Measurements from ENCODE around the gene FRK. TPM values are rescaled to one million over a fixed set of nuclear protein-coding genes. Genes with fewer than 3 reads are reported as not detected.
"Not testable (repeated sequence)": the region's sequence is repeated elsewhere in the genome, so short reads cannot be mapped to it uniquely, and the experiment has no call there.

FRK gene
- total RNA-seq, 2 donors from 2014 or later, result 0.02 to 0.05 TPM

DNA sequence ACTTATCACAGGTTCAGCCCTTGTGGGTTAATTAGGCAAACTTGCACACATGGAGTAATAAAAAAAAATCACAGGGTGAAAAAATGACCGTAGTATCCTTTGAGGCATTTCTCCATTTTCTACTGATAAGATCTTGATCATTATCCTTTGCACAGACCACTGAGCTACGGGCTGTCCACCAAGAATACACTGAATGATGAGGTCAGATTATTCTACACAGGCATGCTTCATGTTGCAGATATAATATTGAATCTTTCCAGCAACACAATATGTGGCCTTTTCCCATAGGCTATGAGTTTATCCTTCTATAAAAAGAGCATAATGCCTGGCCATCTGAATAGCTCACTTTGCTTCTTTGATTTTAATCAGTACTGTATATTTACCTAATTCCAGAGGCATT lies 168.9 kb downstream of the FRK start:
- Mint-ChIP-seq H3K9me3 (no peaks in the 10 kb centered on the region), H3K27ac (no peak overlapping the region), H3K4me1 (ENCODE audit: low read depth) (peaks cover 16% of the 10 kb centered on the region), H3K4me3 (no peak overlapping the region), H3K36me3 (ENCODE audit: insufficient read depth in 2 of 2) (no peaks in the 10 kb centered on the region), H3K27me3 (ENCODE audit: low read depth) (no peaks in the 10 kb centered on the region)
- no peak for ATAC-seq (replicated peaks in 1 of 2)
- no peak for DNase-seq

DNA sequence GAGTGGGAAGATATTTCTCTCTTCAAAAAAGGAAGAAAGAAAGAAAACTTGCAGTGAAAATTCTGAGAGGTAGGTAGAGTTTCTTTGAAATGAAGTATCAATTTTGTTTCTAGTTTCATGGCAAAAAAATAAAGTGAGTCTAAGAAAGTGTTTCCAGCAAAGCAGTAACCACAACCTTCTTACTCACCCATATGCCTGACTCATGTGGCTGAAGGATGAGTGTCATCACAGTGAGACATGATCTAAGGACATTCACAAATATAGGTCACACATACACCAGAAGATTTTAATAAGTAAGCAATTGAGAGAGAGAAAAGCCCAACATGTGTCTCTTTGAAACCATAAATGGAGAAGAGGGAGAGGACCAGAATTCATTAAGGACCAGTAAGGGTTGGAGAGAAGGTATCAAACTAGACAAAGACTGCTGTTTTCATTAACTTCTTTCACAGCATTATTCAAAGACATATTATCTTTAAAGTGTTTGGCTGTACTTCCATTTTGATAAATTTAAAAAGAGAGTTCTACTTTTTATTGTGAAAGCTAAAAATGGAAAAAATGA lies 169.5 kb downstream of the FRK start:
- peak overlapping the region in 1 of 2 donors; percentile 25 for H3K4me3 Mint-ChIP-seq
- H3K27ac Mint-ChIP-seq, result peak overlapping the region; percentile 56
- H3K4me1 Mint-ChIP-seq (ENCODE audit: low read depth), result peaks cover 16% of the 10 kb centered on the region
- H3K36me3 Mint-ChIP-seq (ENCODE audit: insufficient read depth in 2 of 2), result no peaks in the 10 kb centered on the region
- DNase-seq (peak in 1 of 2 donors; percentile 11), ATAC-seq (replicated peaks in 1 of 2) (peak; percentile 99)
- H3K9me3 Mint-ChIP-seq, result no peaks in the 10 kb centered on the region
- H3K27me3 Mint-ChIP-seq (ENCODE audit: low read depth), result no peaks in the 10 kb centered on the region

DNA sequence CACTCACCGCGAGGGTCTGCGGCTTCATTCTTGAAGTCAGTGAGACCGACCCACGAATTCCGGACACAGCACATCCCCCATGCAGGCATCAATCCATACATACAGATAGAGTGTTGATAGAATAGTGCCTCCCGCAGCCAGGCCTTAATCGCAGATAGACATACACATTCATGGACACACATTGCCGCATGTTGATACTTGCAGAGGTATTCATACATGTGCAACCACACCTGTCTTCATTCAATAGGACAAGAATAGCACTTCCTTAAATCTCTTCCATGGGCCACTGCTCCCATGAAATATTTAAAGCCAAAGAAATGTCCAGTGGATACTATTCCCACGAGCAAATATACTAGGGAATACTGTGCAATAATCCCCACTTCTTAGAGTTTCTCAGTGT lies 170.5 kb downstream of the FRK start:
- Mint-ChIP-seq H3K4me1 (ENCODE audit: low read depth) (peaks cover 16% of the 10 kb centered on the region), H3K9me3 (no peaks in the 10 kb centered on the region), H3K36me3 (ENCODE audit: insufficient read depth in 2 of 2) (no peaks in the 10 kb centered on the region), H3K27ac (no peak overlapping the region), H3K27me3 (ENCODE audit: low read depth) (no peaks in the 10 kb centered on the region), H3K4me3 (no peak overlapping the region)
- no peak for DNase-seq
- no peak for ATAC-seq (replicated peaks in 1 of 2)

DNA sequence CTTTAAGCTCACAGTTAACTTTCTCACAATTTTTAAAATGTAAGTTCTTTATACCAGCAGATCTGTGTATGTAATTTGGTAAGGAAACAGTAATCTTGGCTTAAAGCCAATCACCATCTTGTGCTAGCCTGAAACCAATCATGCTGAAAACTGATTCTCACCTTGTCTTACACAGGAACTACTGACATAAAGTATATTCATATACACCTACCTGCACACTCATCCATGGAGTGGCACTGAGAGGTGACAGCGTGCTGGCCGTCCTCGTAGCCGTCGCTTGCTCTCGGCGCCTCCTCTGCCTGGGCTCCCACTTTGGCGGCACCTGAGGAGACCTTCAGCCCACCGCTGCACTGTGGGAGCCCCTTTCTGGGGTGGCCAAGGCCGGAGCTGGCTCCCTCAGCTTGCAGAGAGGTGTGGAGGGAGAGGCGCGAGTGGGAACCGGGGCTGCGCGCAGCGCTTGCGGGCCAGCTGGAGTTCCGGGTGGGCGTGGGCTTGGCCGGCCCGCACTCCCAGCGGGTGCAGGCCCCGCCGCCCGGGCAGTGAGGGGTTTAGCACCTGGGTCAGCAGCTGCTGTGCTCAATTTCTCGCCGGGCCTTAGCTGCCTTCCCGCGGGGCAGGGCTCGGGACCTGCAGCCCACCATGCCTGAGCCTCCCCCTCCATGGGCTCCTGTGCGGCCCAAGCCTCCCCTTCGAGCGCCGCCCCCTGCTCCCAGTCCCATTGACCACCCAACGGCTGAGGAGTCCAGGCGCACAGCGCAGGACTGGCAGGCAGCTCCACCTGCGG lies 171.8 kb downstream of the FRK start:
- not testable (repeated sequence) for H3K27me3 Mint-ChIP-seq (ENCODE audit: low read depth); H3K9me3 Mint-ChIP-seq; H3K27ac Mint-ChIP-seq; H3K36me3 Mint-ChIP-seq (ENCODE audit: insufficient read depth in 2 of 2); H3K4me3 Mint-ChIP-seq
- H3K4me1 Mint-ChIP-seq (ENCODE audit: low read depth), result peaks cover 16% of the 10 kb centered on the region
- DNase-seq, result peak in 1 of 2 donors; percentile 1
- ATAC-seq (replicated peaks in 1 of 2), result peak; percentile 28 to 53

DNA sequence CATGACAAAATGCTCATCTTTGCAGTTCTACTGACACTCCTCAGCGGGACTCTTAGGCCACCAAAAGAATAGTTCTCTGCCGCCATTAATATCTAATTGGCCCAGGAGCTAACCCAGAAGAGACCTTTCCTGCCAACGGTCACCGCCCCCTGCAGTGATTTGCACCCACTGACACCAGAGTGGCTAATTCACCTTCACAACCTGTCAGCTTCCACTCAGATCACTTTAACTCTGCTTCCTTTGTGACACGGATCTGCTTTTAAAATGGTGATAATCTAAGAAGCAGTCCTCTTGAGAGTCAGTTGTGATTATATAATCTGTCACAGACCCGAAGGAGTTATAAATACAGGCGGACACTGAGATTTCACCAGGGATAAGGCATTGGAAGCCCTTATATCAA lies 172.8 kb downstream of the FRK start:
- Mint-ChIP-seq H3K27me3 (ENCODE audit: low read depth) (no peaks in the 10 kb centered on the region), H3K27ac (no peak overlapping the region), H3K4me3 (no peak overlapping the region), H3K4me1 (ENCODE audit: low read depth) (peaks cover 16% of the 10 kb centered on the region), H3K9me3 (no peaks in the 10 kb centered on the region), H3K36me3 (ENCODE audit: insufficient read depth in 2 of 2) (no peaks in the 10 kb centered on the region)
- DNase-seq (no peak), ATAC-seq (replicated peaks in 1 of 2) (no peak)

DNA sequence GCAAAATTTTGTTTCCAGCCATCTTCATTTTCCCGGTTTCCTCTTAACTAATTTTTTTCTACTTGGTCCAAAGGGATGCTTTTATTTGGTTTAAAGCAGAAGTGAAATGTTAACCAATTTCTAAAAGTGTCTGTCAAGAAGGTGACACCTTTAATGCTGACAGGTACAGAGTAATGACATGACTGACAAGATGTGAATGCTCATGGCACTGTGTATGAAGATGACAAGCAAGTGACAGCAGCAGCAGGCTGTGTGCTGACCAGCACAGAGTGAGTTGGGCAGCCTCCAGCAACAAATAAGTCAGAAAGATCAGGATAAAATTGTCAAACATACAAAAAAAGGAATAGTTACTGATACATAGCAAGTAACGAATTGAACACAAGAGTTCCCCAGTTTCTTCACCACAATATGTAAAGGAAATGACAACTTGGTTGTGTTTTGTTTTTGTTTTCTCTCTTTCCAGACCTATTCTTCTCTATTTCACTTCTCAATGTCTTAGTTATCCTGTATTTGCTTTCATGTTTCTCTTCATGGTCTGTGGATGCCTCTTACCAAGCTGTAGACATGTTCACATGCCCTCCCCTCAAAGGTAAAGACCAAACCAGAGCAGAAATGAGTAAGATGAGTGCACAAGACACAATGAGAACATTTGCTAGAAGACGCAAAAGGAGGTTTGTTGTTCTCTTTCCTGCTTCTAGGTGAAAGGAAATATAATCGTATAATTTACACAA lies 174.9 kb downstream of the FRK start:
- no peaks in the 10 kb centered on the region for H3K36me3 Mint-ChIP-seq (ENCODE audit: insufficient read depth in 2 of 2)
- peaks cover 9% of the 10 kb centered on the region for H3K4me1 Mint-ChIP-seq (ENCODE audit: low read depth)
- DNase-seq (no peak), ATAC-seq (replicated peaks in 1 of 2) (no peak)
- H3K27ac Mint-ChIP-seq, result no peak overlapping the region
- no peaks in the 10 kb centered on the region for H3K9me3 Mint-ChIP-seq
- no peaks in the 10 kb centered on the region for H3K27me3 Mint-ChIP-seq (ENCODE audit: low read depth)
- no peak overlapping the region for H3K4me3 Mint-ChIP-seq

DNA sequence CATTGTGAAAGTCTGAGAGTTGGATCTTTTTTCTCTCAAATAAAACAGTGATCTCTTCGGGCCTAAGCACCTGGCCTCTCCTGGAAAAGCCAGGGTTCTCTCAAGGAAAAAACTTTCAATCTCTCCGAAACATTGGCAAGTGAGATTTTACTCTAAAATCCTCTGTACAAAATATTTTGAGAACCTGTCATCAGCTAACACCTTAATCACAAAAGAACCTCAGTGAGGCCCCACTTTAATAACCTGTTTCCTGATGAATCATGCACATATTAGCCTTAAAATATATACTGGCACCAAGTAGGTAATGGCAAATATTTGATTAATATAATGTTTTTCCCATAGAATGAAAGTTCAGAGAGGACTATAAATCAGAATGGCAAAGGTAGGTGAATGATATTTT lies 177.9 kb downstream of the FRK start:
- no peaks in the 10 kb centered on the region for H3K9me3 Mint-ChIP-seq
- no peaks in the 10 kb centered on the region for H3K4me1 Mint-ChIP-seq (ENCODE audit: low read depth)
- H3K27me3 Mint-ChIP-seq (ENCODE audit: low read depth), result no peaks in the 10 kb centered on the region
- ATAC-seq (replicated peaks in 1 of 2) (no peak), DNase-seq (no peak)
- no peak overlapping the region for H3K27ac Mint-ChIP-seq
- H3K36me3 Mint-ChIP-seq (ENCODE audit: insufficient read depth in 2 of 2), result no peaks in the 10 kb centered on the region
- H3K4me3 Mint-ChIP-seq, result no peak overlapping the region

DNA sequence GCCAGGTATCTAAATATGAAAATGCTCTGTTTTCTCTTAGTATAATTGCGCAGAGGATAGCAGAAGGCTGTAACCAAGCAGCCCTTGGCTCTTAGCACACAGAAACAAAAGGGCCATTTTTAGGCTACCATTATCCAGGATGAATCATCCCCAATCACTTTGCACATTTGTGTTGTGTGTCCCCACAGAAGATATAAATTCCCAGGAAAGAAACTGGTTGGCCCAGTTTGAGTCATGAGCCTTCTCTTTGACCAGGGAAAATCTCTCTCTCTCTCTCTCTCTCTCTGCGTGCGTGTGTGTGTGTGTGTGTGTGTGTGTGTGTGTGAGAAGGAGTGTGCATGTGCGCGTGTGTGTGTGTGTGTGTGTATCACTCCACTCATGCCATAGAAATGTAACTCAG lies 178.5 kb downstream of the FRK start:
- Mint-ChIP-seq H3K4me3 (no peak overlapping the region), H3K27ac (no peak overlapping the region)

More for the DNA sequence above, 178.5 kb downstream of the FRK start:
- DNase-seq (no peak), ATAC-seq (replicated peaks in 1 of 2) (no peak)
- H3K27me3 Mint-ChIP-seq (ENCODE audit: low read depth), result no peaks in the 10 kb centered on the region
- H3K9me3 Mint-ChIP-seq, result no peaks in the 10 kb centered on the region
- no peaks in the 10 kb centered on the region for H3K36me3 Mint-ChIP-seq (ENCODE audit: insufficient read depth in 2 of 2)
- H3K4me1 Mint-ChIP-seq (ENCODE audit: low read depth), result no peaks in the 10 kb centered on the region

Other genes with a start within 250 kb of the FRK start
- 10 to 100 TPM; 49.2 to 55.8 TPM for gene NT5DC1, start 40.0 kb upstream of the FRK start, total RNA-seq
- gene COL10A1, start 65.2 kb upstream of the FRK start, total RNA-seq, result not detected
- gene TSPYL4, start 193.2 kb upstream of the FRK start, total RNA-seq, result 10 to 100 TPM; 12.5 to 12.6 TPM
- gene TSPYL1, start 219.0 kb upstream of the FRK start, total RNA-seq, result 10 to 100 TPM; 43.2 to 55.0 TPM

Data from activated T-cell treated with anti-CD3 and anti-CD28 coated beads, Interleukin-2, amount 50 U/mL, for 72 hours (primary cell).